ENCODE data around the gene RHOA.

Gene RHOA

DNA sequence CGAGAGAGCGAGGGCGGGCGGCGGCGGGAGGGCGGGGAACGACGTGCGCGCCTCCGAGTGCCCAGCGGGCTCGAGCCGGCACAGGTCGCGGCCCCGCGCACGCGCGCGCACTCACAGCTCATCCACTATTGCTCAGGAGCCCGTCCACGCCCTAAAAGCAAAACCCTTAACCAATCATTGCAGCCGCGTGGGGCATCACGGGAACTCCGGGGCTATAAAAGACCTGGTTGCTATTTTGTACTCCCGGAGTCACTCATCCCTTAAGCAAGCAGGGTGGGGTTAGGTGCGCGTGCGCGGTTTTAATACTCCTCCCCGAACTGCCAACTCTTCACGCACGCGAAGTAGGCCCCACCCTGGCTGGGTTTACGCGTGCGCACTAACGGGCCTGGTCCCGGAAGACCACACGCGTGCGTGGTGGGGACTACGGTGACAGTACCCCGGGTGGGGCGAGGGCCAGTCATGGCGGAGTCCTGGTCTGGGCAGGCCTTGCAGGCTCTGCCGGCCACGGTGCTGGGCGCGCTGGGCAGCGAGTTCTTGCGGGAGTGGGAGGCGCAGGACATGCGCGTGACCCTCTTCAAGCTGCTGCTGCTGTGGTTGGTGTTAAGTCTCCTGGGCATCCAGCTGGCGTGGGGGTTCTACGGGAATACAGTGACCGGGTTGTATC is at the start of gene RHOA, which contains the start of gene TCTA:
Gene RHOA, minus strand, starts transcription at position 9 of the 664 bp plus-strand sequence. CDS start 36,387 bp downstream, outside the sequence.
Gene TCTA, plus strand, starts transcription at position 456 of the 664 bp plus-strand sequence. Its CDS starts 4 bp downstream, at position 460.
- peak; percentile 99 for DNase-seq

DNA sequence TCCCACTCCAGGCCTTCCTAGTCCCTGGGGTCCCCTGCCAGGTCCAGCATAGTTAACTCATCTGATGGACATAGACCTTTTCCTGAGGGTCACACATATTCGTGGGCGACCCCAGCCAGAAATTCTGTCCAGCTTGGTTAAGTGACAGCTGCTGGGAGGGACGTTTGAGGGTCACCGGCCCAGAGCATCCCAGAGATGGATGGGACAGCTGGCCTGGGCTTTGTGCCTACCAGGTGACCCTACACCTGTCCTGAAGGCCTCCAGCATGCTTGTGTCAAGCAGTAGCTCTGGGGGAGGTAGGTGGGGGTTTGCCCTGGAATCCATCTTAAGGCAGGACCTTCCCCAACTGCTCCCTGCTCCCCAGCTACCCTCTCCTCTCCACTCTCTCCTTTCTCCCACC is 49.2 kb upstream of the RHOA start:
- DNase-seq, result no peak

DNA sequence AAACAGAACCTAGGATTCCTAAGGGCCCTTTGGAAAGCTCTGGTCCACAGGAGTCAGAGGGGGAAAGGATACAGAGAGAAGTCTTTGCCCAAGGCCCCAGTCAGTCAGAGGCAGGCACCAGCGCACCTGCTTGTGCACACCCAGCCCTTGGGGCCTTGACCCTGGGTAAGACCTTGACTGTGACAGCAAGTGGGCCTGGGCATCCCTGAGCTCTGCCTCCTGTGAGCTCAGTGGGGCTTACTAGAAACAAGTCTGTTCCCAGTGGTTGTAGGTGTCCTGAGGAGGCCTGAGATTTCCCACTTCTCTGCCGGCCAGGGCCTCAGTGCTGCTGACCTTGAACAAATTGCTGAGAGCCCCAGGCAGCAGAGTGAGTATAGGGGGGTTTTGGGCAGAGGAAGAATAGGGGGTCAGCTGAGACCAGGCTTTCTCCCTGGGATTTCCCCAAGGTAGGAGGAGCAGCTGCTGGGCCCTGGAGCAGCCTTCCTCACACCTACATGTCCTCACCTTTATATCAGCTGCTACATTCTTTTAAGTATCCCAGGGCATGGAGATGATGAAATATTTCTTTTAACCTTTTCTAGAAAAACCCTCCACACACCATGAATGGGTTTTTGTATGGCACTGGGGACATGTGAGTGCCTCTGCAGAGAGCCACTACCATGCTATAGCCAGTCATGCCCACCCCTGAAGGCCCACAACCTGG is 48.6 kb upstream of the RHOA start:
- DNase-seq, result no peak

DNA sequence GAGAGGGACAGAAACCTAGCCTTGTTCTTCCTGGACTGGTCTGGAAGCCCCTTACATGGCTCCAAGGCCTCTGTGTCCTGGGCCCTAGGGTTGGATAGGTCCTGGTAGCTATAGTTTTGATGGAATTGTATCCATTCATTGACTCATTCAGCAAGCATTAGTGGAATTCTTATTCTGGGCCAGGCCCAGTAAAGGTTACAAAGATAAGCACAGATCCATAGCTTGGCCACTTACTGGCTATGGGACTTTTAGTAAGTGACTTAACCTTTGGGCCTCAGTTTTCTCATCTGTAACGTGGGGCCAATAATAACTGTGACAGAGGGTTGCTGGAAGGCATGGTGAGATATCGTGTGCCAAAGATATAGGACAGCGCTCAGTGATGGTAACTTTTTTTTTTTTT is 44.7 kb upstream of the RHOA start:
- no peak for DNase-seq

DNA sequence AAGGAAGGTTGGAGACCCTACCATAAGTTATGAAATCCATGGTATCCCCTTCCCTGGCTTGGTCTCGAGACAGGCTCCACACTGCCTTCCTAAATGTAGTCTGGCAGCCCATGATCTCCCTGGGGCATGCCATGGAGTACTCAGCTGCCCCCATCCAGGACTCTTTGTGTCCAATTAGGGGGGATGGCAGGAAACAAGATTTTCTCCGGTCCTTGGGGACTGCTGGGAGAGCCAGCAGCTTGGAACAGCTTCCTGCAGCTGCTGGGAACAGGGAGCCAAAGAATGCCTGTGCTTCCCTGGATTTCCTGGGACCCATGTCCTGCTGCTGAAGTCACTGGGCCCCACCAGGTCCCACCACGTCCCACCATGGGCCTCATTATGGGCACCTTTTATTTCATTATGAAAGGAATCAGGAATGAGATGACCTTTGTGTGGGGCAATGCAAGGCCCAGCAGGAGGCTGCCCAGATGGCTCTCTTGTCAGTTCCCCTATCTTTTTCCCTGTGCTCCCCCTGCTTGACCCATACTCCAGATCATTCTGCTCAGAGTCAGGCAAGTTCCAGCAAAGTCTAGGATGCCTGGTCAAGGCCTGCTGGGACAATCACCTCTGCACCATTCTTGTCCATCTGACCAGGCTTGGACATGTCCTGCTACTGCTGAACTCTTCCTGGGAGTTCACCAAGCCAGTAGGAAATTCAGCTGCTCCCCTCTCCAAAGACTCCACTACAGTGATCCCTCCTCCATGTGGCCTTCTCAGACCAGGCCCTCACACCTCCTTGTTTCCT is 43.3 kb upstream of the RHOA start:
- DNase-seq, result no peak

DNA sequence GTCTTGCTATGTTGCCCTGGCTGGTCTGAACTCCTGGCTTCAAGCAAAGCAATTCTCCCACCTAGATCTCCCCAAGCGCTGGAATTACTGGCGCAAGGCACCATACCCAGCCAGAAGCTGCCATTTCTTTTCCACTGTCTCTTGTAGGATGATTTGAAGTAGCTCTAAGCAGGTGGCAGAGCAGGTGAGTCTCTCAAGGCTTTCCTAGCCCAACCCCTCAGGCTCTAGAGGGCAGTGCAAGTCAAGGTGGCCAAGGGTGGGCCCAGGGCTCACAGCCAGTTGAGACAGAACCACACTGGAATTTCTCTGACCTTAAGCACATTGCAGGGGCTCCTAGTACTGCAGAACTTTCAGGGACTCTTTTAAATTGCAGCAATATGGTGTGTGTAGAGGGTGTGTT is 42.7 kb upstream of the RHOA start:
- DNase-seq, result no peak

DNA sequence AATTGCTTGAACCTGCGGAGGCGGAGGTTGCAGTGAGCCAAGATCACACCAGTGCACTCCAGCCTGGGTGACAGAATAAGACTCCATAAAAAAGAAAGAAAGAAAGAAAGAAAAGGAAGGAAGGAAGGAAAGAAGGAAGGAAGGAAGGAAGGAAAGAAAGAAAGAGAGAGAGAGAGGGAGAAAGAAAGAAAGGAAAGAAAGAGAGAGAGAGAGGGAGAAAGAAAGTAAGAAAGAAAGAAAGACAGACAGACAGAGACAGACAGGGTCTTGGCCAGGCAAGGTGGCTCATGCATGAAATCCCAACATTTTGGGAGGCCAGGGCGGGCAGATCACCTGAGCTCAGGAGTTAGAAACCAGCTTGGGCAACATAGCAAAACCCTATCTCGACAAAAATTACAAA is 41.8 kb upstream of the RHOA start:
- DNase-seq, result no peak

DNA sequence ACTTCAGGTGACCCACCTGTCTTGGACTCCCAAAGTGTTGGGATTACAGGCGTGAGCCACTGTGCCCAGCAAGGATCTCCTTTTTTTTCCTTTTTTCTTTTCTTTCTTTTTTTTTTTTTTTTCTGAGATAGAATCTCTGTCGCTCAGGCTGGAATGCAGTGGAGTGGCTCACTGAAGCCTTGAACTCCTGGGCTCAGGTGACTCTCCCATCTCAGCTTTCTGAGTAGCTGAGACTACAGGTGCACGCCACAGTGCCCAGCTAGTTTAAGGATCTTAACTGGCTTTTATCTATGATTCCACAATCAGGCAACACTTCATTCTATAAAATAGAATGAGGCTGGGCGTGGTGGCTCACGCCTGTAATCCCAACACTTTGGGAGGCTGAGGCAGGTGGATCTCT is 33.6 kb upstream of the RHOA start:
- no peak for DNase-seq

DNA sequence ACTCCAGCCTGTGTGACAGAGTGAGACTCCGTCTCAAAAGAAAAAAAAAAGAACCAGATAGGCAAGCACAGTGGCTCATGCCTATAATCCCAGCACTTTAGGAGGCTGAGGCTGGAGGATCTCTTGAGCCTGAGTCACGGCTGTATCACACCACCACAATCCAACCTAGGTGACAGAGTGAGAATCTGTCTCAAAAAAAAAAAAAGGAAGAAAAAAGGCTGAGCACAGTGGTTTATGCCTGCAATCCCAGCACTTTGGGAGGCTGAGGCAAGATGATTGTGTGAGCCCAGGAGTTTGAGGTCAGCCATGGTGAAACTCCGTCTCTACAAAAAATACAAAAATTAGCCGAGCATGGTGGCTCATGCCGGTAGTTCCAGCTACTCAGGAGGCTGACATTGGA is 23.0 kb upstream of the RHOA start:
- no peak for DNase-seq

DNA sequence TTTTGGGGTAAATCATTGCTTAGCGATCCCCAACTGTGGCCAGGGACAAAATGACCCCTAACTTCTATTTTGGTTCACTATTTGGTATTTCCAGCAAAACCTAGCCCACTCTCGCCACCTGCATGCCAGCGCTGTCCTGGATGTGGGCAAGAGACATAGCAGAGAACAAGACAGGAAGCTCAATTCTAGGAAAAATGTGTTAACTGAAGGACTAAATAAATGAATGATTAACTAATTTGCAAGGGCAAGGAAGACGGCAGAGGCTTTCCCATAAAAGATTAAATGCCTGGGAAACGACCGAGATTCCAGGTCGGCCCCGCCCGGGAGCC is 16.9 kb upstream of the RHOA start:
- DNase-seq, result peak in 1 of 2 experiments; percentile 34

DNA sequence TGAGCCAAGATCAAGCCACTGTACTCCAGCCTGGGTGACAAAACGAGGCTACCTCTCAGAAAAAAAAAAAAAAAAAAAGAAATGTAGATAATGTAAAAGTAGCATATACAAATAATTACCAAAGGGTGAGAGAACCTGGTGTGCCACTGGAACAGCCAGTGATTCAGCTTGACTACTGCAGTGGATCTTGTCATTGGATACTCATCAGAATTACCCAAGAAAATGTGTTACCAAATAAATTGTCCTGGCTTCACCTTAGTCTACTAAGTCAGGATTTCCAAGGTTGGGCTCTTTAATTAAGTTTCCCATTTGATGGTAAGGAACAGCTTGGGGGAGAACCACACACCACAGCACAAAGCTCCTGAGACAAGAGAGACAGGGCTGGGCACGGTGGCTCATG is 15.8 kb upstream of the RHOA start:
- DNase-seq, result no peak

DNA sequence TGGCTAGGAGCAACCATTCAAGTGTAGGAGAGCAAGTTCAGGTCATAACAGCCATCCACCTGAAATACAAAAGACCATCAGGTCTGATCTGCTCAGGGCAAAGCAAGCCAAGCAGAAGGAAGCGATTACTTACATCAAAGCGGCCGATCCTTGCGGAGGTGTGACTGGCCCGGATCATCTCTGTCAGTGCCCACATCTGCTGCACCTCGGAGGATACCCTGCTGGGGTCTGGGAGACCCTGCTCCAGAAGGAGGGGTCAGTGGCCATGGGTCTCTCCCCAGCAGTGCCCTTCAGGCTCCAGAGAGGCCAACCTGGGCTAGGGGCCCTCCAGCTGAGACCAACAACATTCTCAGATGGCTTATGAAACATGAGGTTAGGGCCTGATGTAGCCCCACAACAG is 13.0 kb upstream of the RHOA start:
- DNase-seq, result no peak

DNA sequence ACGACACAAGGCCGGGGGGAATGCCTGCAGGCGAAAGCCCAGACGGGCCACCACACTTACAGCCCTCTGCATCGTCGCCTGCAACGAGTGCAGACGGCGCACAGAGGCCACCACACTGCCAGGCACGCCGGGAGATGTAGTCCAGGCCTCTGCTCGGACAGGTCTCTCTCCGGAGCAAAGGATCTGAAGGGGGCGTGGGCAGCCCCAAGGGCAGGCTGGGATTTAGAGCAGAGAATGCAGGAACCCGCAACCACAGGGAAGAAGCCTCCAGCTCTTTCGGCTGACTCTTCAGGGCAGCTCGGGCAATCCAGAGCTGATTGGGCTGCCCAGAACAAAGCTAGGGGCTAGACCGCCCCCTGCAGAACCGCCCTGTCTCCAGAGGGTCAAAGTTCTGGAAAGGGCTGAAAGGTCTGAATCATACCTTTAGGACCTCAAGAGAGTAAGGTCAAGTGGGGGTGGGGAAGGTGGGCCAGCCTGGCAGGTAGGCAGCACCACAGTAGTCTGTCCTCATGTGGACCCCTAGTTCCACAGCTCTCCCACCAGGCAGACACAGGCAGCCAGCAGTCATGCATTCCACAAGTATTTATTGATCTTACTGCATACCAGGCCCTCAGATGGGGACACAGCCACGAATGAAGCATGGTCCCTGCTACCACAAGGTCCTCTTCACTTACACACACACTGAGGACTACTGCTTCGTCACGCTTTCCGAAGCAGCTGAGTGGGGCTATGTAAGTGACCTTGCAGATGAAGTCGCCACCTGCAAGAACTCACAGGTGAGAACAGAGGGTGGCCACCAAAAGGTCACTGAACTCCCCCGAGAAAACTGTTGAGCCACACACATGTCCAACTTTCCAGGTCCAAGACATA is 10.8 kb upstream of the RHOA start, which contains the start of gene AMT:
Gene AMT, minus strand, starts transcription at position 95 of the 870 bp plus-strand sequence. Its CDS starts 23 bp downstream, at position 72.
- DNase-seq, result no peak

DNA sequence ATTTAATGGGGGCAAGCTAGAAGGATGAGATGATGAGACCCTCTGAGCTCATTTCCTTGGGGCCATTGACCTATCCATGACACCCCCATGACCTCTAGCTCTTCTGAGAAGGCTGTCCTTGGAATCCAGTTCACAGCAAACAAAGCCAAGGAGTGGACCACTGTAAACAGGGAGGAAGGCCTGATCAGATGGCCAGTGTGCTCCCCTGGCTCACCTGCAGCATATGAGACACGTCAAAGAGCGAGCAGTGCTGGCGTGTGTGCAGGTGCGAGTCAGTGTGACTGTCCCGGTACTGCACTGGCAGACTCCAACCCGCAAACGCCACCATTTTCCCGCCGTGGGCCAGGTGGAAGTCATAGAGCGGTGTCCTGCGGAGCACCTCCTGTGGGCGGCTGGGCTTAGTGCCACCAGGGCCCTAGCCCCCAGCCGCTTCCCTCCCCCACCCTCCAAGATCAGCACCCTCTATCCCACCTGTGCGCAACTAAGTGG is 10.2 kb upstream of the RHOA start:
- no peak for DNase-seq

DNA sequence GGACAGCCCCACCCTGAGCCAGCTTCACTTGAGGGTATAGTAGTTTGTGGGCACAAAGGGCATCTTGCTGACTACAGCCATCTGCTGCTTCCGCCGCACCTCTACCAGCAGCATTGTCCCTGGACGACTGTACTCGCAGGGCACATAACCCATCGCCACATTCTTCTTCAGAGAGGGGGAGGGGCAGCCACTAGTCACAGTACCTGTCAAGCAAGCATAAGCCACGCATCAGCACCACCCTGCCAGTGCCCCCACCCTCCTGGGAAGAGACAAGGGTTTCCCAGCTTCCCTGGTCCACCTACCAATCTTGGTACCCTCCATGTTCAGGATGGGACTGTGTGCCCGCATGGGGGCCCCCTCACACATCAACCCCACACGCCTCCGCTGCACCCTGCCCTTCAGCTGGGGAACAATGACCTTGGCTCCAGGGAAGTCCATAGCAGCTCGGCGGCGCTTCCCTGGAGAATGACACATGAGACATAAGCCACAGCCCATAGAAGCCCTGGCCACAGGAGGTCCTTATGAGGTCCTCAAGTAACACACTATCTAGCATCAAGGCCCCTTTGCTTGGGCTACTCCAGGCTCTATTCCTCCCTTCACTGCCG is 5.8 kb upstream of the RHOA start:
- DNase-seq, result no peak

DNA sequence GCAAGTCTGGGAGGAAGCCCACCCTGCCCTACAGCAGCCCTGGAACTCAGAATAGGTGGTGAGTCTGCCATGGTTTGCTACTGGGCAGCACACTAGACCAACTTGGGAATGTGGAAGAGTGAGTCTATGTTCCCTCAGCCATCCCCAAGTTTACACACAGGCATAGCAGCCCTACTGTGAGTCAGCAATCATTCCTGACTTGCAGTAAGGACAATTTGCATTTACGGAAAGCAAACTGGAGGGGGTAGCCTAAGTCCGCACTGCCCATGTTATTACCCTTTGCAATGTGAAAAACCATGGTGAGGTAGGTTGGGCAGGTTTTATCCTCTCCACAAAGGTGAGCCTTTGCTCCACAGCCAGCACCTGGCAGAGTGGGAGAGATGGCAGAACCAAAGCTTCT is 5.1 kb upstream of the RHOA start:
- no peak for DNase-seq

DNA sequence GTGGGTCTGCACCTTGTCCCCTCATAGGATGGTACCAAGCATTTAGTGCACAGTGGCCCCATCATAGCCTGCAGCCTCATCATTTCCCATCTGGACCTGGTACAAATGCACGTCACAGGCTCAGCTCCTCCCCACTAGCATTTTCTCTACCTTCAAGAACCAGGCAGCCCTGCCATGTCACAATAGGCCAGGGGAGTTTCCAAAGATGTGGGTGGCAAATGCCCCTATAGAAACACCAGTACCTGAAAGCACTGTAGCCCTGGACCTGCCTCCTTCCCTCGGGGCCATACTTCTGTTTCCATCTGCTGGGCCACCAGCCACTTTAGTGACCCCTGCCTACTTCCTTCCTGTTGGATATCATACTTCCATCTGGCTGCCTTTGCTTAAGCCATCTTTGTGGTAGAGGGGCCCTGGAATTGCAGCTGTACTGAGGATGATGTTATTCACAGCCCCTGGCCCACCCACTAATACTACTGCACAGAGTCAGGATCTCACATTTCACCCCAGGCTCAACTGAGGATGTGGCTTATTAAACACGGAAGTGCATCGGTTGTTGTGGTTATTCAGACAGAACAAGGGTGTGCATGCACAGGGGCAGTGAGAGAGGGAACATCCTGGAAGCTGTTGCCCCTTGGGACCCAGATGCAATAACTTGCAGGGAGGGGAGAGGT is 4.3 kb upstream of the RHOA start:
- DNase-seq, result peak; percentile 92 to 93

DNA sequence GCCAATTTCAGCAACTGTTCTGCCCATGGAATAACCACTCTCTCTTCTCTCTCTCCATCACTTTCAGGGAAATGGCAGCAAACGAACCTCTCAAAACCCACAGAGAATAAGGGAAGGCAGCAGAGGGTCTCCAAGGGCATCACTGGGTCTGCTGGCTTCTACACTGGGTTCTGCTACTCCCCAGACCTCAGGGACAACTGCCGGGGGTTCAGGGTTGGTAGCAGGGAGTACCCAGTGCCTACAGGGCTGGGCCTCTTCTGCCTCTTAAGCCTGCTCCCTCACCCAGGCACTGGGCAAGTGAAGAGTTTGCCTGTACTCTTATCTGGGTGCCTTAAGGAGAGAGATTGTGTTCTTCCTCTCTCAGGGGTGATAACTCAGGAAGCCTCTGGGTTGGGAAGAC is 3.0 kb upstream of the RHOA start:
- DNase-seq, result no peak

DNA sequence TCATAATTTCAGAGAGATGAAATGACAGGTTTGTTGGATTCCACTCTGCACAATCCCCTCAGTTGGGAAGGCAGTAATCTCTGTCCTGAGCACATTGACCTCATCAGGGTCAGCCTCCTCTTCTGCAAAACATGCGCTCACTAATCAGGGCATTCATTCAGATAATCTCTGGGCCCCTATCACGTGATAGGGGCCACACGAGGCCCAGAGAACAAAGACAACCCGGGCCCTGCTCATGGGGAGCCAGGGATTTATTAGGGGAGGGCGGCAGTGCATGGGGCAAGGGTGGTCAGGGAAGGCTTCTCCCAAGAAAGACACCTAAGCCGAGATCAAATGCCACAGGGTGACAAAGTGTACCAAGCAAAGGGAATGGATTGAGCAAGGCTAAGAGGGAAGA is 1.6 kb upstream of the RHOA start:
- no peak for DNase-seq

DNA sequence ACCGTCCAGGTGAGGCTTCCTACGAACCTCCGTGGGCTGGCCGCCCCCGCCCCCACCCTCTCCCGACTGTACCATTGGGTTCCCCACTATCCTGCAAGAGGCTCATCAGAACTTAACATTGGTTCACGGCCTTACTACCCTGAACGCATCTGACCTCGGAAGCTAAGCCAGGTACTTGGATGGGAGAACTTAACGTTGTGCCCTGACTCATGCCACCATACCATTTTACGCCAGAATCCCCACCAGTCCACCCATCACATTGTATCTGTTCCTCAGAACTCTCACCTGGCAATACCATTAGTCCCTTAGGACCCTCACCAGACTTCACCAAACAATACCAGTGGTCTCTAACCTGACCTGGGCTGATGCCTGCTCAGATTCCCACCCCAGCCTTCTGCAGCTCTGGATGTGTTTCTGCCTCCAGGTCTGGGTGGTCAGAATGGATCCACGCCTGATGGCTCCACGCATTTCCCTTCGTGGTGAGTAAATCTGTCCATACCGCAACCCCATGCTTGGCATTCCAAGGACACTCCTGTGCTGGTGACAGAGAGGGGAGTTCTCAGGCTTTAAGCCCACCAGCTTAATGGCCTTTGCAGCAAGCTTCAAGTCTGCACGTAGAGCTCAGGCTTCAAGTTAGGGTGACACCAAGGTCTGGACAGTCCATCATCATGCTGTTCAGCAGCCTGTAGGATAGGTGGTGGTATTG is 1.0 kb upstream of the RHOA start:
- DNase-seq, result no peak

DNA sequence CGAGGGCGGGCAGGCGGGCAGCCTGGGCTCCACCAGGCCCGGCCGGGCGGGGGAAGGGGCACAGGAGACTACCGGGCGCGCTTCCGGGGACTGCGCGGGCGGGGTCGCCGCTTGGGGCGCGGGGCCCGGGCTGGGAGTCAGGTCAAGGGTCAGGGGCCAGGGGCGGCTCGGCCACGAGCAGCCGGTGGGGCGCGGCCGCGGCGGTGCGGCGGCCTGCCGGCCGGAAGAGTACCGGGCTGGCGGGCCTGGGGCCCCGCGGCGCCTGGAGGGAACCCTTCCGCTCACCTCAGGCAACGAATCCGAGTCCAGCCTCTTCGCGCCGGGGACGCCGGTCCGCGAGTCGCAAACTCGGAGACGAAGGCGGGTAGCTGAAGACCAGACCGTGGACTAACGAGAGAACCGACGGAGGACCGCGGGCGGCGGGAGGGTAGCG is 225 bp downstream of the RHOA start:
- no peak for DNase-seq
